GM21360 (cell line): Measurements from ENCODE around the gene UBL3.

Experiments used
- ATAC-seq: cut with Tn5 transposase; IDR thresholded peaks from one replicate; pipeline ENCODE4 v1.9.1; 2021; ENCODE audit warnings: mild to moderate bottlenecking, moderate library complexity; ENCODE audit not compliant: unreplicated experiment

Gene UBL3

GRCh38 chr13:29761815-29762214, 88.6 kb downstream of the UBL3 start:
- no peak for ATAC-seq

DNA sequence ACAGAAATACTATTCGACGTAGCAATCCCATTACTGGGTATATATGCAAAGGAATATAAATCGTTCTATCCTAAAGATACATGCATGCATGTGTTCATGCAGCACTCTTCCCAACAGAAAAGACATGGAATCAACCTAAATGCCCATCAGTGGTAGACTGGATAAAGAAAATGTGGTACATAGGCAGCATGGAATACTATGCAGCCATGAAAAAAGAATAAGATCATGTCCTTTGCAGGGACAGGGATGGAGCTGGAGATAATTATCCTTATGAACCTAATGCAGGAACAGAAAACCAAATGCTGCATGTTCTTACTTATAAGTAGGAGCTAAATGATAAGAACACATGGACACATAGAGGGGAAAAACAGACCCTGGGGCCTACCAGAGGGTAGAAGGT, 89.3 kb downstream of the UBL3 start:
- ATAC-seq: no peak

- ATAC-seq: no peak
Observed at GRCh38 chr13:29760544-29760943, 89.9 kb downstream of the UBL3 start.

DNA sequence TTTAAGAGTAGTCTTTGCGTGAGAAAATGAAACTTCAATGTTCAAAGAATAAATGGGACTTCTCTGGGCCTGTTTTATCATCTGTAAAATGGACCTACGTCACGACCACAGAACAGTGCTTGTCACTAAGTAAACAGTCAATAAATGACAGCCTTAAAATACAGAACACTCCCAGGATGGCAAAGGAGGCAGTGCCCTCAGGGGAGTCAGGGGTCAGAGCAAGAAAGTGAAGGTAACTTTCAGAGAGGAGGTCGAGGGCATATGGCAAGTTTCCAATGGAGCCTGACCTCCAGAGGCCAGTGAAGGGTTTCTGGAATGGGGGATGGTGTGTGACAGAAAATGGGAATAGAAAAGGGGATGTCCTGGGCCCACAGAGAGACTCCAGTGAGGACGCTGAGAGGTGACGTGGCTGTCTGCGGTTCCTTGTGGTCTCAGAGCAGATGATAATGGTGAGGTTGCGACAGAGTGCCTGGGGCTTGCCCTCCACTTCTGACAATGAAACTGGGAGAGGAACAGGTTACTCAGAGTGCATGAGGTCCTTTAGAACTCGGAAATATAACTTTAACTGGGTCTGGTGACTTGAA, 91.8 kb downstream of the UBL3 start:
- ATAC-seq: no peak

- ATAC-seq: no peak
Observed at GRCh38 chr13:29756506-29756905, 93.9 kb downstream of the UBL3 start.

GRCh38 chr13:29754473-29754806, 96.0 kb downstream of the UBL3 start:
- ATAC-seq: no peak

GRCh38 chr13:29753618-29754472, 96.6 kb downstream of the UBL3 start:
- no peak for ATAC-seq

- no peak for ATAC-seq
Observed at GRCh38 chr13:29752175-29752574, 98.2 kb downstream of the UBL3 start.

DNA sequence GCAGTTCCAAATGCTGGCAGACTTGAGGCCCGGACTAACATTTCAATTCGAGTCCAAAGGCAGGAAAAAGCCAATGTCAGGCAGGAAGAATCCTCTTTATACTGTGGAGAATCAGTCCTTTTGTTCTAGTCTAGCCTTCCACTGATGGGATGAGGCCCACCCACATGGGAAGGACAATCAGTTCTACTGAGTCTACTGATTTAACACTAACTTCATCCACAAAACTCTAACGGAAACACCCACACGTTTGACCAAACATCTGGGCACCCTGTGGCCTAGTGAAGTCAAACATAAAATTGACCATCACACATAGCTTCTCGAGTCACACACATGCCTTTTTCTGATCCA, 100.3 kb downstream of the UBL3 start:
- no peak for ATAC-seq

DNA sequence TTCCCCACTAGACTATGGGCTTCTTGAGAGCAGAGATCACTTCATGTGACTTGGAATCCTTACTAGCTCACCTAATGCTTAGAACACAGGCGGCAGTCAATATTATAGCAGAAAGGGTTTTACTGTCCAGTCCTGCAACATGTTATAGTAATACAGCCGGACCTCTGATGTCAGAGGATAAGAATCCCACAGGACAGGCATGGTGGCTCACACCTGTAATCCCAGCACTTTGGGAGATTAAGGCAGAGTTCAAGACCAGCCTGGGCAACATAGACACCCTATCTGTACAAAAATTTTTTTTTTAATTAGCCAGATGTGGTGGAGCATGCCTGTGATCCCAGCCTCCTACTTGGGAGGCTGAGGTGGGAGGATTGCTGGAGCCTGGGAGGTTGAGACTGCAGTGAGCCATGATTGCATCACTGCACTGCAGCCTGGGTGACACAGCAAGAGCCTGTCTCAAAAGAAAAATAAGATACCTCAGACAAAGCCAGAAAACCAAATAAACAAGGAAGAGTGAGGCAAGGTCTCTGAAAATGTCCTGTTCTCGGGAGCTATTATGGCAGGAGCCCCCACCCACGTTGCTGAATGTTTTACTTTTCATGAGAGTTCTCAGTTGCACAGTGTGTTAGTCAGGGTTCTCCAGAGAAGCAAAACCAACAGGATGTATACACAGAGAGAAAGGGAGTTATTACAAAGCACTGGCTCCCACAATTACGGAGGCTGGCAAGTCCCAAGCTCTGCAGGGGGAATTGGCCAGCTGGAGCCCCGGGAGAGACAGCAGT, 100.8 kb downstream of the UBL3 start:
- no peak for ATAC-seq

DNA sequence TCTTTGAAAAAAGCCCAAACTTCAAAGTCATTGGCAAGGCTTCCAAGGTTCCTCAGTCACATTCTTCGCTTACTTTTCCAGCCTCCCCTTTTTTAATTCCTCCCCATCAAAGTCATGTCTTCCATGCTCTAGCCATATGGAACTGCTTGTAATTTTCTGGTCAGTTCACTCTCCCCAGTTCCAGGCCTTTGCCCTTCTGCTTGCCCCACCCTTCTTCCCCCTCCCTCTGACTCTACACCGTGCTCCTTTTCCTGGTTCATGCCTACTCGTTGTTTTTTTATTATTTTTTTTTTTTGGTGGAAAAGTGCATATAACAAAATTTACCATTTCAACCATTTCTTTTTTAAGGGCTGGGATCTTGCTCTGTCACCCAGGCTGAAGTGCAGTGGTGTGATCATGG, 102.3 kb downstream of the UBL3 start:
- ATAC-seq: no peak

- ATAC-seq: no peak
Observed at GRCh38 chr13:29746148-29746677, 104.2 kb downstream of the UBL3 start.

DNA sequence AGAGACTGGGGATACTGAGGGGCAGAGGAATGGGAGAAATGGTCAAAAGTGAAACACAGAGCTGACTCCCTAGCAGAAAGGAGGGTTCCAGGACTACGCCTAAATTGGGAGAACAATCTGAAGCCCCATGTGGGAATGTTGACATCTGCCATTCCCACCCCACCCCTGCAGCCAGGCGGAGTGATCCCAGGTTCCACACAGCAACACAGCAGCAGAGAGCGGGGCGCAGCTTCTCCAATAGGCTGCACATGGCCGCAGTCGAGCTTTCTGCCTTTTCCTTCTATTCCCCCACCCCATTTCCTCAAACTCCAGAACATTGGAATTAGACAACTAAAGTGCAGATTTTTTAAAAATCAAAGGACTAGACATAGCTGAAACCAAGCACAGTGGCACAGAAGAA, 104.7 kb downstream of the UBL3 start:
- ATAC-seq: no peak

GRCh38 chr13:29743201-29743786, 107.1 kb downstream of the UBL3 start:
- ATAC-seq: no peak

DNA sequence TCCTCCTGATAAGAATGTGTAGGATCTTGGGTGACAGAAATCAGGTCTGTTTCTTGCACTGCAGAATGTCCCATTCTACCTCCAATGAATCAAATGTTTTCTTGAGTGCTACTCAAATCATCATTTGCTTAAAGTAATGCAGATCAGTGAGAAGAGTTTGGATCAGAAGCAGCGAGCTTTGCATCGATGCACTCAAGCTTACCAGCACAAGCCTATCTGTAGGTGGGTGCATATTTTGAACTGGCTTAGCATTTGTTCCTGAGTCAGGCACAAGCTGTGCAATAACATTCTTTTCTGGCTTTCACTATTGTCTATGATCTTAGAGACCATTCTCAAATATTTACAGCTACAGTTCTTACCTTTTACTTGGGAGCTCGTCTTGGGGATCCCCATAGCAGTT, 109.5 kb downstream of the UBL3 start:
- ATAC-seq: no peak

DNA sequence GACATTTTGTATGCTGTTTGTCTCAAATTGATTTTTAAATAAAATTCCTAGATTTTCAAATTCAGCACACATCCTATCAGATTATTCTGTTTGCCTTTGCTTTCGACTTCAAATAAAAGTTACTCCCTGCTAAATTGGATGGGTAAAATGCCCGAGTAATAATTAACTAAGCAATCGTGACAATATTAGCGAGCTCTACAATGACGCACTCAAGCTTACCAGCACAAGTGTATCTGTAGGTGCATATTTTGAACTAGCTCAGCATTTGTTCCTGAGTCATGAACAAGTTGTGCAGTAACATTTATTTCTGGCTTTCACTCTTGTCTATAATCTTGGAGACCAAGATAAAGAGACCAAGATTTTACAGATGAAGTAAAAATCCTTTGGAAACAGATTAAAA, 113.4 kb downstream of the UBL3 start:
- no peak for ATAC-seq

- no peak for ATAC-seq
Observed at GRCh38 chr13:29733147-29733611, 117.2 kb downstream of the UBL3 start.

DNA sequence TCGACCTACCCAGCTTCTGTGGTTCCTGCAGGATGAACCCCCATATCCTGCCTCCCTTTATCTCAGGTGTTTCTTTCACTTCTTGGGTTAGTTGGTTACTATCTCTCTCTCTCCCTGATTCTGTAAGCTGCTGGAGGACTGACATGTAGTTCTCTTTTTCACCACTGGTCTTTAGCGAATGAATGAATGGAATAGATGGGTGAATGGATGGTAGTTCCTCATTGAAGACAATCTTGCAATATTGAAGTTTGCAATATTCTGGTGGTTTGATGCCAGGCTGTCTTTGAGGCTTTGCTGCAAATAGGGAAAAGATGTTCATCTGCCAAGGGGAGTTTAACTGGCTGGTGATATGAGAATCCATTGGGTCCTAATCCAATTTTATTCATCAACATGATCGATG, 120.2 kb downstream of the UBL3 start:
- no peak for ATAC-seq

DNA sequence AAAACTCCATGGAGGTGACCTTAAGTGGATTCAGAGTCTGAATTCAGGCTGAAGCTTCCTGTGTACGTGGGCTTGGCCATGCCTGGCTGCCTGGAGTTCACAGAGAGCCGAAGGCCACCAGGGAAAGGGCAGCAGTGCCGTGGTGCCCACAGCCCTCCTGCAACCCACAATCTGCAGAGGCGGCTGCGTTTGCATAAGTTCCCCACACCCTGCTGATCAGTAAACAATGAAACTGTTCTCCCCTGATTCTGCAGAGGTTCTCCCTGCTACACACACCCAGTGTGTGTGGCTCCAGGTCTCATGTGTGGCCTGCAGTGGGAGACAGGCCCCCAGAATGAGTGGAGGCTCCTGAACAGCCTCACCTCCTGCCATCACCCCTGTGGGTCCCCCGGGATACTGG, 128.0 kb downstream of the UBL3 start:
- ATAC-seq: no peak

DNA sequence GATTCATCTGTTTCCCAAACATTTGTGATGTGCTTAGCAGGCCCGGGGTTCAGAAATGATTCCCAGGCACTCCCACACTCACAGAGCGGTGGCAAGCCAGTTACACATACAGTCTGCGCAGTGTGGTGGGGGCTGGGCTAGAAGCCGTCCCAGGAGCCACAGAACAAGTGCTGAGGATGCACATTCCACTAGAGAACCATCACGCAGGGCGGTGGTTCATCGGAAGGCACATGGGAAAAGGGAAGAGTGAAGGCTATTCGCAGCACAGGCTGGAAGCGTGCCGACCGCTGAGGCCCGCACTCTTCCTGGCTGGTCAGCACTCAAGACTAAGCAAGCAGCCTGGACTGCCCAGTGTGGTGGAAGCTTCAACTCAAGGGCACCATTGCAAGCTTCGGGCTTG, 128.7 kb downstream of the UBL3 start:
- ATAC-seq: no peak

DNA sequence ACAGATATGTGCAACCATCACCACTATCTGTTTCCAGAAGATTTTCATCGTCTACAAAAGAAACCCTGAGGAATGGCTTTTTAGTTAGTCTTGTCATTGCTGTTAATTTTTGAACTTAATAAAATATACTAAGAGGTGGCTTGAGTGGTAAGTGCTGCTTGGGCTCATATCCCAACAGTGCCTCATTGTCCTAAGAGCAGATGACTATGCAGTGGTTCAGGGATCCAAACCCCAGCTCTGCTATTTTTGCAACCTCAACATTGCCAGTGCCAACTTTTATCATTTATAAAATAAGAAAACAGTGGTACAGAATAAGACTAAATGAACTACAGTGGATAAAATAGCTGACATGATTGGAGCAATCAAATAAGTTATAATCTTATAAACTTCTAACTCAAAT, 131.7 kb downstream of the UBL3 start:
- no peak for ATAC-seq
